Neural progenitor cell (in vitro differentiated cells): ENCODE results near the gene ZNF319. TPM values are rescaled to one million over a fixed set of nuclear protein-coding genes. Genes with fewer than 3 reads are reported as not detected.

ENCODE experiments used
- DNase-seq: peaks from one replicate; pipeline ENCODE4 v3.0.0-alpha.2; 2016; ENCODE audit warnings: low spot score
- H2AFZ ChIP-seq: fragments of 200-600 bp; sonication (generic); replicated peaks from 2 replicates; pipeline ENCODE4 v1.6.1; 2016; ENCODE audit warnings: antibody characterized with exemption
- H3F3A ChIP-seq: fragments of 200-600 bp; sonication (generic); 2 replicates; pipeline ENCODE4 v1.6.1; 2016; ENCODE audit warnings: antibody characterized with exemption, low read depth
- H3K27ac ChIP-seq: fragments of 200-600 bp; sonication (generic); 2 replicates; pipeline ENCODE4 v1.5.1; 2016; ENCODE audit warnings: mild to moderate bottlenecking
- H3K27me3 ChIP-seq: fragments of 200-600 bp; sonication (generic); 2 replicates; pipeline ENCODE4 v1.6.1; 2016; ENCODE audit warnings: mild to moderate bottlenecking, moderate library complexity
- H3K36me3 ChIP-seq: fragments of 200-600 bp; sonication (generic); 2 replicates; pipeline ENCODE4 v1.5.1; 2016
- H3K4me1 ChIP-seq: fragments of 200-600 bp; sonication (generic); 2 replicates; pipeline ENCODE4 v1.6.1; 2016; ENCODE audit warnings: mixed run types
- H3K4me2 ChIP-seq: fragments of 200-600 bp; sonication (generic); 2 replicates; pipeline ENCODE4 v1.6.1; 2016
- H3K4me3 ChIP-seq: fragments of 200-600 bp; sonication (generic); 2 replicates; pipeline ENCODE4 v1.5.1; 2016
- H3K79me2 ChIP-seq: fragments of 200-600 bp; sonication (generic); 2 replicates; pipeline ENCODE4 v1.6.1; 2016; ENCODE audit warnings: low read depth
- H3K9ac ChIP-seq: fragments of 200-600 bp; sonication (generic); 2 replicates; pipeline ENCODE4 v1.6.1; 2016
- H3K9me3 ChIP-seq: fragments of 200-600 bp; sonication (generic); 2 replicates; pipeline ENCODE4 v1.5.1; 2016; ENCODE audit warnings: low read depth
- H4K20me1 ChIP-seq: fragments of 200-600 bp; sonication (generic); 2 replicates; pipeline ENCODE4 v1.6.1; 2016; ENCODE audit warnings: low read depth
- H3K27ac Mint-ChIP-seq: 3 replicates; pipeline ENCODE4 v1.8.0; 2021; ENCODE audit warnings: mixed read lengths
- H3K27me3 Mint-ChIP-seq: 2 replicates; pipeline ENCODE4 v1.8.0; 2022; ENCODE audit warnings: low read depth, mild to moderate bottlenecking, inconsistent platforms, moderate library complexity, mixed read lengths; ENCODE audit not compliant: insufficient read depth
- H3K36me3 Mint-ChIP-seq: 3 replicates; pipeline ENCODE4 v1.8.0; 2021; ENCODE audit warnings: mixed read lengths
- H3K4me1 Mint-ChIP-seq: 3 replicates; pipeline ENCODE4 v1.8.0; 2021; ENCODE audit warnings: mixed read lengths
- H3K4me3 Mint-ChIP-seq: 3 replicates; pipeline ENCODE4 v1.8.0; 2021; ENCODE audit warnings: mild to moderate bottlenecking, moderate library complexity, mixed read lengths
- H3K9me3 Mint-ChIP-seq: 3 replicates; pipeline ENCODE4 v1.8.0; 2020; ENCODE audit warnings: mixed read lengths
- CTCF ChIP-seq: fragments of 200-600 bp; sonication (generic); IDR thresholded peaks from 2 replicates; pipeline ENCODE4 v1.5.1; 2017; ENCODE audit warnings: antibody characterized with exemption, mild to moderate bottlenecking
- EZH2 ChIP-seq: fragments of 200-600 bp; sonication (generic); IDR thresholded peaks from 2 replicates; pipeline ENCODE4 v1.6.1; 2017; ENCODE audit warnings: antibody characterized with exemption, mild to moderate bottlenecking, moderate library complexity
- EZH2phosphoT487 ChIP-seq: fragments of 200-600 bp; sonication (generic); IDR thresholded peaks from 2 replicates; pipeline ENCODE4 v1.6.1; 2017; ENCODE audit warnings: antibody characterized with exemption
- total RNA-seq: library from RNA; depleted of rRNA; stranded (reverse); fragments of >200 nt; gene quantifications from 2 replicates; pipeline ENCODE4 v1.2.3, GENCODE V29; 2015; ENCODE audit warnings: low replicate concordance

ZNF319 gene
- total RNA-seq, 1 donor from 2014 or later, result 1.4 TPM

- Histone ChIP-seq H3F3A (no peaks in the 10 kb centered on the region), H3K27me3 (no peaks in the 10 kb centered on the region), H4K20me1 (no peaks in the 10 kb centered on the region), H3K9me3 (no peaks in the 10 kb centered on the region), H2AFZ (no peak overlapping the region), H3K27ac (no peak overlapping the region), H3K36me3 (no peaks in the 10 kb centered on the region), H3K4me3 (no peak overlapping the region), H3K4me2 (no peak overlapping the region), H3K4me1 (peaks cover 11% of the 10 kb centered on the region), H3K9ac (no peak overlapping the region), H3K79me2 (no peaks in the 10 kb centered on the region)
- DNase-seq, result no peak
- H3K9me3 Mint-ChIP-seq, result no peaks in the 10 kb centered on the region
- peaks cover 20% of the 10 kb centered on the region for H3K27me3 Mint-ChIP-seq
- TF ChIP-seq CTCF (no peak), EZH2phosphoT487 (no peak), EZH2 (no peak)
- no peaks in the 10 kb centered on the region for H3K36me3 Mint-ChIP-seq
- H3K4me1 Mint-ChIP-seq, result peaks cover 3% of the 10 kb centered on the region
- no peak overlapping the region for H3K4me3 Mint-ChIP-seq
- peak overlapping the region; percentile 33 for H3K27ac Mint-ChIP-seq
Observed at GRCh38 chr16:57969451-57970123, 30.9 kb downstream of the ZNF319 start.

DNA sequence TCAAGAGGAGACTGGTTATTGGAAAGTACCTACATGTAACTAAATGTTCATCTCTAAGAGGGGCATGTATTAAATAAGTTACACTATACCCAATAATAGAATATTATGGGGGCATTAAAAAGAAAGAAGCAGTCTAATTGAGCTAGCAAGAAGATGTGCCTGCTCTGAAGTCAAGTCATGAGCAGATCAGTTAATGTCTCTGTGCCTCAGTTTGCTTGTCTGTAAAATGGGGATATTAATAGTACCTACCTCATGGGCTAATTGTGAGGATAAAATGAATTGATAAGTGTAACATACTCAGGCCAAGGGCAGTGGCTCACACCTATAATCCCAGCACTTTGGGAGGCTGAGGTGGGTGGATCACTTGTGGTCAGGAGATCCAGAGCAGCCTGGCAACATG, 32.6 kb downstream of the ZNF319 start:
- Histone ChIP-seq H3K4me2 (no peak overlapping the region), H3F3A (no peaks in the 10 kb centered on the region), H3K9ac (no peak overlapping the region), H3K36me3 (no peaks in the 10 kb centered on the region), H4K20me1 (no peaks in the 10 kb centered on the region), H3K4me3 (no peak overlapping the region), H3K9me3 (no peaks in the 10 kb centered on the region), H3K4me1 (peaks cover 11% of the 10 kb centered on the region), H2AFZ (no peak overlapping the region), H3K79me2 (no peaks in the 10 kb centered on the region), H3K27ac (no peak overlapping the region), H3K27me3 (no peaks in the 10 kb centered on the region)
- Mint-ChIP-seq H3K9me3 (no peaks in the 10 kb centered on the region), H3K27me3 (peaks cover 18% of the 10 kb centered on the region), H3K4me1 (peaks cover 3% of the 10 kb centered on the region), H3K27ac (no peak overlapping the region), H3K36me3 (no peaks in the 10 kb centered on the region), H3K4me3 (no peak overlapping the region)
- DNase-seq, result no peak
- TF ChIP-seq CTCF, result no peak
- no peak for TF ChIP-seq EZH2phosphoT487
- no peak for TF ChIP-seq EZH2

DNA sequence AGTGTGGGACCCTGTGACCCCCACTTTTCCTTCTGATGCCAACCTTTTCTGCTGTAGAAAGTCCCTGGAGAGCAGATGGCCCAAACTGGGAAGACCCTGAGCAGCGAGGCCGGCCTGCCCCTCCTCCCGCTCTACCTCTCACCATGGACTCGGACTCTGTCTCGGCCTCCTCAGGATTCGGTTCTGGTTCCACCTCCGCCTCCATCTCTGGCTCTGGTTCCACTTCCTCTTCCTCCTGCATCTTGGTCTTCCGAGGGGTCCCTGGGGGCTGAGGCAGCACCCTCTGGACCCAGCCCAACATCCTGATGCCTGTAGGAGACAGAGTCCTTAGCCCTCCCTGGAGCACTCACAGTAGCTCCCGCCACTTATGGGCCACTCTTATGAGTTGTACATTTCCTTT, 33.5 kb downstream of the ZNF319 start:
- Mint-ChIP-seq H3K27ac (no peak overlapping the region), H3K4me1 (peaks cover 3% of the 10 kb centered on the region), H3K36me3 (no peaks in the 10 kb centered on the region), H3K27me3 (peaks cover 13% of the 10 kb centered on the region), H3K9me3 (no peaks in the 10 kb centered on the region), H3K4me3 (no peak overlapping the region)
- H4K20me1 ChIP-seq, result no peaks in the 10 kb centered on the region
- no peak overlapping the region for H3K9ac ChIP-seq
- TF ChIP-seq EZH2phosphoT487 (no peak), CTCF (no peak), EZH2 (no peak)
- no peak overlapping the region for H3K27ac ChIP-seq
- no peaks in the 10 kb centered on the region for H3K9me3 ChIP-seq
- no peaks in the 10 kb centered on the region for H3K36me3 ChIP-seq
- no peak overlapping the region for H3K4me3 ChIP-seq
- no peak for DNase-seq
- H2AFZ ChIP-seq, result no peak overlapping the region
- H3K4me2 ChIP-seq, result no peak overlapping the region
- peaks cover 11% of the 10 kb centered on the region for H3K4me1 ChIP-seq
- no peaks in the 10 kb centered on the region for H3F3A ChIP-seq
- no peaks in the 10 kb centered on the region for H3K27me3 ChIP-seq
- H3K79me2 ChIP-seq, result no peaks in the 10 kb centered on the region
